Stimulated activated naive CD8-positive, alpha-beta T cell treated with anti-CD3 and anti-CD28 coated beads, Interleukin-15, Interleukin-2, amounts not matched to agents 100 ng/mL and 50 ng/mL, for 24 hours (primary cell): ENCODE measurements around the gene ABCD1.
"Not testable (repeated sequence)": the region's sequence is repeated elsewhere in the genome, so short reads cannot be mapped to it uniquely, and the experiment has no call there.

ENCODE experiments used
- H3K27ac Mint-ChIP-seq: one replicate; pipeline ENCODE4 v1.8.0; 2021; ENCODE audit warnings: mild to moderate bottlenecking, mixed read lengths
- H3K27me3 Mint-ChIP-seq: one replicate; pipeline ENCODE4 v1.8.0; 2021; ENCODE audit warnings: mixed read lengths
- H3K36me3 Mint-ChIP-seq: one replicate; pipeline ENCODE4 v1.8.0; 2021; ENCODE audit warnings: low read depth, mixed read lengths
- H3K4me1 Mint-ChIP-seq: one replicate; pipeline ENCODE4 v1.8.0; 2021; ENCODE audit warnings: low read depth, mixed read lengths
- H3K4me3 Mint-ChIP-seq: one replicate; pipeline ENCODE4 v1.8.0; 2021; ENCODE audit warnings: mild to moderate bottlenecking, mixed read lengths
- H3K9me3 Mint-ChIP-seq: one replicate; pipeline ENCODE4 v1.8.0; 2021; ENCODE audit warnings: mixed read lengths

ABCD1 gene

GRCh38 chrX:153745067-153745433 is 20.4 kb downstream of the ABCD1 start:
- not testable (repeated sequence) for H3K36me3 Mint-ChIP-seq, H3K27me3 Mint-ChIP-seq, H3K9me3 Mint-ChIP-seq, H3K27ac Mint-ChIP-seq, H3K4me3 Mint-ChIP-seq
- peaks cover 13% of the 10 kb centered on the region for H3K4me1 Mint-ChIP-seq

GRCh38 chrX:153746359-153746758 is 21.7 kb downstream of the ABCD1 start:
- H3K36me3 Mint-ChIP-seq: no peaks in the 10 kb centered on the region
- H3K4me1 Mint-ChIP-seq: peaks cover 5% of the 10 kb centered on the region
- H3K27me3 Mint-ChIP-seq: peaks cover 6% of the 10 kb centered on the region
- H3K27ac Mint-ChIP-seq: no peak overlapping the region
- no peaks in the 10 kb centered on the region for H3K9me3 Mint-ChIP-seq
- no peak overlapping the region for H3K4me3 Mint-ChIP-seq

GRCh38 chrX:153746991-153747390 is 22.3 kb downstream of the ABCD1 start:
- not testable (repeated sequence) for H3K27me3 Mint-ChIP-seq, H3K36me3 Mint-ChIP-seq, H3K4me3 Mint-ChIP-seq, H3K4me1 Mint-ChIP-seq, H3K9me3 Mint-ChIP-seq, H3K27ac Mint-ChIP-seq

- H3K9me3 Mint-ChIP-seq, H3K27ac Mint-ChIP-seq, H3K4me3 Mint-ChIP-seq, H3K27me3 Mint-ChIP-seq, H3K4me1 Mint-ChIP-seq, H3K36me3 Mint-ChIP-seq: not testable (repeated sequence)
Measured at GRCh38 chrX:153749017-153749416, 24.4 kb downstream of the ABCD1 start.

- no peak overlapping the region for H3K27ac Mint-ChIP-seq
- no peaks in the 10 kb centered on the region for H3K9me3 Mint-ChIP-seq
- H3K4me3 Mint-ChIP-seq: no peak overlapping the region
- no peaks in the 10 kb centered on the region for H3K36me3 Mint-ChIP-seq
- peaks cover 6% of the 10 kb centered on the region for H3K27me3 Mint-ChIP-seq
- no peaks in the 10 kb centered on the region for H3K4me1 Mint-ChIP-seq
Measured at GRCh38 chrX:153750127-153750774, 25.6 kb downstream of the ABCD1 start.

GRCh38 chrX:153755136-153755535 is 30.5 kb downstream of the ABCD1 start:
- H3K4me1 Mint-ChIP-seq: peaks cover 9% of the 10 kb centered on the region
- H3K36me3 Mint-ChIP-seq: no peaks in the 10 kb centered on the region
- no peak overlapping the region for H3K27ac Mint-ChIP-seq
- H3K27me3 Mint-ChIP-seq: no peaks in the 10 kb centered on the region
- H3K9me3 Mint-ChIP-seq: no peaks in the 10 kb centered on the region
- no peak overlapping the region for H3K4me3 Mint-ChIP-seq

- H3K4me3 Mint-ChIP-seq: no peak overlapping the region
- H3K27me3 Mint-ChIP-seq: no peaks in the 10 kb centered on the region
- H3K36me3 Mint-ChIP-seq: no peaks in the 10 kb centered on the region
- no peaks in the 10 kb centered on the region for H3K9me3 Mint-ChIP-seq
- peaks cover 18% of the 10 kb centered on the region for H3K4me1 Mint-ChIP-seq
- H3K27ac Mint-ChIP-seq: no peak overlapping the region
Measured at GRCh38 chrX:153761863-153762262, 37.2 kb downstream of the ABCD1 start.

GRCh38 chrX:153762626-153763173 is 38.0 kb downstream of the ABCD1 start:
- no peaks in the 10 kb centered on the region for H3K36me3 Mint-ChIP-seq
- no peak overlapping the region for H3K4me3 Mint-ChIP-seq
- no peaks in the 10 kb centered on the region for H3K9me3 Mint-ChIP-seq
- H3K27ac Mint-ChIP-seq: no peak overlapping the region
- H3K27me3 Mint-ChIP-seq: no peaks in the 10 kb centered on the region
- peaks cover 16% of the 10 kb centered on the region for H3K4me1 Mint-ChIP-seq

GRCh38 chrX:153763298-153763932 is 38.8 kb downstream of the ABCD1 start:
- H3K9me3 Mint-ChIP-seq: no peaks in the 10 kb centered on the region
- no peak overlapping the region for H3K27ac Mint-ChIP-seq
- no peaks in the 10 kb centered on the region for H3K27me3 Mint-ChIP-seq
- H3K4me1 Mint-ChIP-seq: peaks cover 20% of the 10 kb centered on the region
- no peaks in the 10 kb centered on the region for H3K36me3 Mint-ChIP-seq
- H3K4me3 Mint-ChIP-seq: no peak overlapping the region

- H3K36me3 Mint-ChIP-seq: no peaks in the 10 kb centered on the region
- no peaks in the 10 kb centered on the region for H3K27me3 Mint-ChIP-seq
- no peak within 1 kb of the TSS for H3K4me3 Mint-ChIP-seq
- H3K27ac Mint-ChIP-seq: no peak within 1 kb of the TSS
- H3K4me1 Mint-ChIP-seq: peaks cover 17% of the 10 kb centered on the region
- no peaks in the 10 kb centered on the region for H3K9me3 Mint-ChIP-seq
Measured at GRCh38 chrX:153763989-153764755, 39.5 kb downstream of the ABCD1 start, which contains the start of gene PLXNB3. Gene PLXNB3, plus strand, starts transcription at chrX:153764249. Its CDS starts 1,287 bp downstream, at chrX:153765536.

GRCh38 chrX:153764786-153765137 is 40.1 kb downstream of the ABCD1 start:
- Mint-ChIP-seq H3K27ac (no peak overlapping the region), H3K4me3 (no peak overlapping the region), H3K27me3 (no peaks in the 10 kb centered on the region), H3K9me3 (no peaks in the 10 kb centered on the region), H3K4me1 (peaks cover 17% of the 10 kb centered on the region), H3K36me3 (no peaks in the 10 kb centered on the region)

- Mint-ChIP-seq H3K27ac (no peak overlapping the region), H3K36me3 (no peaks in the 10 kb centered on the region), H3K4me1 (peaks cover 17% of the 10 kb centered on the region), H3K9me3 (no peaks in the 10 kb centered on the region), H3K4me3 (no peak overlapping the region), H3K27me3 (no peaks in the 10 kb centered on the region)
Measured at GRCh38 chrX:153765138-153766079, 40.8 kb downstream of the ABCD1 start.

GRCh38 chrX:153766098-153766817 is 41.6 kb downstream of the ABCD1 start:
- H3K27ac Mint-ChIP-seq: peak overlapping the region; percentile 21
- no peaks in the 10 kb centered on the region for H3K9me3 Mint-ChIP-seq
- peaks cover 17% of the 10 kb centered on the region for H3K4me1 Mint-ChIP-seq
- H3K4me3 Mint-ChIP-seq: peak overlapping the region; percentile 58
- H3K36me3 Mint-ChIP-seq: no peaks in the 10 kb centered on the region
- H3K27me3 Mint-ChIP-seq: no peaks in the 10 kb centered on the region
